DMS79 treated with DMSO at 0.1 percent for 48 hours (cell line): ENCODE data around the gene ADAM23.
"Not testable (repeated sequence)": the region's sequence is repeated elsewhere in the genome, so short reads cannot be mapped to it uniquely, and the experiment has no call there.

ENCODE experiments used
- DNase-seq: peaks from one replicate; lab custom pipeline; 2025; lab: John Stamatoyannopoulos, UW

Gene ADAM23

GRCh38 chr2:206442833-206443734 is at the start of gene ADAM23:
Gene ADAM23, plus strand, starts transcription at chr2:206443532. Its CDS starts 335 bp downstream, at chr2:206443867.
- peak; percentile 46 for DNase-seq

GRCh38 chr2:206396211-206396610 is 47.1 kb upstream of the ADAM23 start:
- DNase-seq, result no peak

GRCh38 chr2:206402956-206403569 is 40.3 kb upstream of the ADAM23 start:
- not testable (repeated sequence) for DNase-seq

DNA sequence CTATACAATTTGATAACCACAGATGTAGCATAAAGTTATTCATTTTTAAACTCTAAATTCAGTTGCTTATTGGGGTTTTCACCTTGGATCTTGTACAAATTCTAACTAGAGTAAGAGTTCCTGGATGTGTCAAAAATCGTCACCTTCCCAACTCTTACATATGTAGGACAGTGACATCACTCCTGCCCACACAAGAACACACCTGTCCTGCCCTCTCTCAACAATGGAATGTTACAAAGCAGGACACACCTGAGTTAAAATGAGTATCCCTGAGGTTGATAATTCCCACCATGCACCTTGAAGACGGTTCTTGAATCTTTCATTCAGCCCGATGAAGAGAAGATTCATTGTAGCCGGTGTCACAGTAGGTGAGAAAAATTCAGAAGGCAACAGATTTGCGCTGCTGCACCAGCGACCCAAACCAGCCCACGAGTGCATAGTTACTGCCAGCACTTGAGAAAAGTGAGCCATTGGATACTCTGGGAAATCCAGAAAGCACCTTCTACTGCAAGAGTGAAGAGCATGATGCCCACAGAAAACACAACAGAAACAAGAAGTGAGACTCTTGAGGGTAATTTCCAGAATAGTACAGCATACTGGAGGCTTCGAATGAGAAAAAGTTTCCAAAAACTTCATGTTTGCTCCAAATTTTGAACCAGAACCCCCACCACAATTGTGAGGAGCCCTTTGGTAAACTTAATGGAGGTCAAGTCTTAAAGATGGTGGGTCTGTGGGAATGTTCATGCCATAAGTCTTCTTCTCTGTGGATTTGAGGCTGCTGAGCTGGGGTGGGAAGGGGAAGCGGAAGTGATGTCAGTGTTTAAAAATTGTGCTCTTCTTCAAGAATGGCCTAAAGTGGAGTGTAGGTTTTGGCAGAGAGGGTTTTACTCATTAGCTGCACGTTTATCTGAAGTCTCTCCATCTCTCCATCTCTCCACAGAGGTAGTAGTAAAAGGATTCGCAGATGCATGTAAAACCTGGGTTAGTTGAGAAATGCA is 34.7 kb upstream of the ADAM23 start:
- DNase-seq, result no peak

DNA sequence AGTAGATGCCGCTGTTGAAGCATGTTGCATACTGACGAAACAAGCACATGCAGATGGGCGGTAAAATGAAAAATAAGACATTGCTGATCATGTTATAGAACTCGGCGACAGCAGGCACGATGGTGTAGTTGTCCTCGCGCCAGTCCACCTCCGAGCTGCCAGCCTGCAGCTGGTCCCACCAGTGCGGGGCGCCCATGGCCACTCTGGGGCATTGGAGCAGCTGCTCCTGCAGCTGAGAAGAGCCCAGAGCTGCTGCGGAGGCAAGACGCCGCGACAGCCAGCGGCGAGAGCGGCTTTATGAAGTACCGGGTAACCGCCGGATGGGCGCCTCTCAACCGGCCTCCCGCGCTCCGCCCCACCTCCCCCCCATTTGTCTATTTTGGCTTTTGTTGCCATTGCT is 32.6 kb upstream of the ADAM23 start:
- no peak for DNase-seq

DNA sequence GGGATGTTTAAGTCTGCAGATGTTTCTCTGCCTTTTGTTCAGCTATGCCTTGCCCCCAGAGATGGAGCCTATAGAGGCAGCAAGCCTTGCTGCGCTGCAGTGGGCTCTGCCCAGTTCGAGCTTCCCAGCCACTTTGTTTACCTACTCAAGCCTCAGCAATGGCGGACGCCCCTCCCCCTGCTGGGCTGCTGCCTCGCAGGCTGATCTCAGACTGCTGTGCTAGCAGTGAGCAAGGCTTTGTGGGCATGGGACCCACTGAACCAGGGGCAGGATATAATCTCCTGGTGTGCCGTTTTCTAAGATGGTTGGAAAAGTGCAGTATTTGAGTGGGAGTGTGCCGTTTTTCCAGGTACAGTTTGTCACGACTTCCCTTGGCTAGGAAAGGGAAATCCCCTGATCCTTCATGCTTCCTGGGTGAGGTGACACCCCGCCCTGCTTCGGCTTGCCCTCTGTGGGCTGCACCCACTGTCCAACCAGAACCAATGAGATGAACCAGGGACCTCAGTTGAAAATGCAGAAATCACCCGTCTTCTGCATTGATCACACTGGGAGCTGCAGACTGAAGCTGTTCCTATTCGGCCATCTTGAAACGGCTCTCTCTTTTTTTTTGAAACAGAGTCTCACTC is 27.6 kb upstream of the ADAM23 start:
- DNase-seq, result no peak

GRCh38 chr2:206418968-206419367 is 24.4 kb upstream of the ADAM23 start:
- no peak for DNase-seq

DNA sequence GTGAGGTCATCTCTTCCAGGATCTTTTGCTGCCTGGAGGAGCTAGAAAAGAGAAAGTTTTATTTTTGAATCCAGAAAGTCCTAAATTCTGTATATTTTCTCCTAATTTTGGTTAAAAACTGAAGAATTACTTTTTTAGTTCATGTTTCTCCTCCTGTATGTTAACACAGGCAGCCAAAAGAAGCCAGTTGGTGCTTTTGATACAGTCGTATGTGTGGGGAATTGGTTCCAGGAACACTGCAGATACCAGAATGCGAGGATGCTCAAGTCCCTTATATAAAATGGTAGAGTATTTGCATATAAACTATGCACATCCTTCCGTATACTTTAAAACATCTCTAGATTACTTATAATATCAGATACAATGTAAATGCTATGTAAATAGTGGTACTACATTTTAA is 22.6 kb upstream of the ADAM23 start:
- no peak for DNase-seq

DNA sequence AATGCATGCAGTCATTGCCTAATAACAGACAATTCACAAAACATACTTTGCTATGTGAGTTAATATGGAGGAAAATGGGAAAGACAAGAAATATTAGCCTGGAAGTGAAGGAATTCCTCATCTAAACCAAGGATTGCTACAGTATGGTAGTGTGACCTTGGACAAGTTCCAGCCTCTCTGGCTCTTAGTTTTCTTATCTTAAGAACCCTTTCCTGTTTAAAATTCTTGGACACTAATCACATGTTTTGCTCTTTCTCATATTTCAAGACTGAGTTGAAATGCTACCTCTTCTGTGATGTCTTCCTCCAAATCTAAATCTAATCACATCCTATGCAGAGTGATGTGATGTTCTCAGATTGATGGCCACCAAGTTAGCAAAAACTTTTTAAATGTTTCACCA is 20.8 kb upstream of the ADAM23 start:
- DNase-seq, result no peak

- DNase-seq, result no peak
Measured at GRCh38 chr2:206423147-206423546, 20.2 kb upstream of the ADAM23 start.

GRCh38 chr2:206424134-206424533 is 19.2 kb upstream of the ADAM23 start:
- no peak for DNase-seq

DNA sequence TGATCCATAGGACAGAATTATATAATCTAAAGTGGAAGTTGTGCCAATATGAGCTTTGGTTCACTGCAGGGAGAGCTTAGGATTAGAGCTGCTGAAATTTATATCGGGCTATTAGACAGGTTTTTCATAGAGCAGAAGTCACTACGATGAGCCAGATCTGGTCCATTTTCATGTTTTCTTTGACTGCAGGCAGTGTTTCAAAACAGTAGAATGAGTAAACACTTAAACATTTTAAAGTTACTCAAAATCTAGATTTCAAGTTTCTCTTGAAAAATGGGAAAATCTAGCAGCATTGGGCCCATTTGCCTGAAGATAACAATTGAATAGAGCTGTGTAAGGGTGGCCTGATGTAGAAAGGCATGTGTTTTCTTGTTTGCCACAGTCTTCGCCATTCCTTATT is 14.5 kb upstream of the ADAM23 start:
- no peak for DNase-seq

GRCh38 chr2:206430452-206430851 is 12.9 kb upstream of the ADAM23 start:
- no peak for DNase-seq

GRCh38 chr2:206431439-206431838 is 11.9 kb upstream of the ADAM23 start:
- no peak for DNase-seq

DNA sequence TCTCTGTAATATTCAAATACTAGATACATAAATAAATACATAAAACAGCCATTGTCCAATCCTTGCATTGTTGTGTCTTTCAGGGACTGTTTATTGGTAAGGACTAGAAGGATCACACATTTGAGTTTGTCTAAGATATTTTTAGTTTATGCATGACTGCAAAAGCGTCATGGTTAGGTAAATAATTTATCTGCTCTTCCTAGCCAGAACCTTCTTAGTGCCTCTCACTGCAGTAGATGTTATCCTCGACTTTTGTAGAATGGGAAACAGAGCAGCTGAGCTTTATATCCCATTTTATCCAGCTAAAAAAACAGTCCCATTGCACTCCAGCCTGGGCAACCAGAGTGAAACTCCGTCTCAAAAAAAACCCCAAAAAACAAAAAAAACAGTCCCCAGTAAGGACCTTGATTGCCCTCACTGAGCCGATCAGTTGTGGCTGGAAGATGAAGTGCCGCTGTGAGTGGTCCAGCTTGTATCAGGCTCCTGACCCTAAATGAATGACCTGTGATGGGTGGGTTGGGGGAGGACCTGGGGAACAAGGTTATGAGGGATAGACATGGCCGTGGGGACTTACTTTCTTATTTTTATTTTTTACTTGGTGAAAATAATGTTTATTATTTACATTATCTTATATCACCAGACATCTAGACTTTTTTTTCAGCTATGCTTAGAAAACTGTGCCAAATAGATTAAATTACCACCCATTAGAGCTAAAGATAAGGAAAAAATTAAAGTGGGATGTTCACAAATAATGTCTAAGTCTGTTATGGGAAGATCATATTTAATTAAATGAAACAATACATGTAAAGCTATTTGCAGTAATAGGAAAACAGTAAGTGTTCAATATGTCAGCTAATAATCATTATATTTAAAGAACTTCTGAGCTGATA is 10.9 kb upstream of the ADAM23 start:
- DNase-seq, result no peak

- no peak for DNase-seq
Measured at GRCh38 chr2:206433190-206433589, 10.1 kb upstream of the ADAM23 start.

DNA sequence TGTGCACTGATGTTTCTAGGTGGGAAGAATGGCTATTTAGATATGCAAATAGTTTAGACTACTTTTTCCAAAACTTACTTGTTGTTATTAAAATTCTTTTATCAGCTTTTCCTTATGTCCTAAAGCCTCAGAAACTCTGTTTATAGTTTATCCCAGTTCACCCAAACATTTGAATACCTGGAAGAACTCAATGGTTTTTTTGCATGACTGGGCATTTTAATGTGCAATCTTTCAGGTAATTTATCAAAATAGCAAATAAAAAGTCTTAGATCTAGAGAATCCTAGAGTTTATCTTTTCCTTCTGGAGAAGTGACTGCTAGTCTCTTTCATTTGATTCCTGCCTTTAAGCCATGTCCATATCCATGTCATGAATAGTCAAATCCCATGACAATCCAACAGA is 9.6 kb upstream of the ADAM23 start:
- no peak for DNase-seq

DNA sequence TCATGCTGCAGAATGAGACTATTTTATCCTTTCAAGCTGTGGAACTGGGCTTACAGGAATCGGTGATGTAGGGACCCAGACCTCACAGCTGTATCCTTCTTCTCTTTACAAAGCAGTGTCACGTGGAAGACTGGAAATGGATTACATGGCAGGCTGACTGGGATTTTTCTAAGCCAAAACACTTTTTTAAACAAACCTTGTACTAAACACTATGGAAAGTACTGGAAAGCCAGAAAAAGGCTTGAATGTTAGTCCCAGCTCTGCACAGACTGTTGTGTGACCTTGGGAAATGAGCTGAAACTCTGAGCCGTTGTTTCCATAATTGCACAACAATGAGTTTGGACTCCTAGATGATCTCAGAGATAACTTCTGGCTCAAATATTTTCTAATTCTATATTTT is 7.6 kb upstream of the ADAM23 start:
- DNase-seq, result no peak

DNA sequence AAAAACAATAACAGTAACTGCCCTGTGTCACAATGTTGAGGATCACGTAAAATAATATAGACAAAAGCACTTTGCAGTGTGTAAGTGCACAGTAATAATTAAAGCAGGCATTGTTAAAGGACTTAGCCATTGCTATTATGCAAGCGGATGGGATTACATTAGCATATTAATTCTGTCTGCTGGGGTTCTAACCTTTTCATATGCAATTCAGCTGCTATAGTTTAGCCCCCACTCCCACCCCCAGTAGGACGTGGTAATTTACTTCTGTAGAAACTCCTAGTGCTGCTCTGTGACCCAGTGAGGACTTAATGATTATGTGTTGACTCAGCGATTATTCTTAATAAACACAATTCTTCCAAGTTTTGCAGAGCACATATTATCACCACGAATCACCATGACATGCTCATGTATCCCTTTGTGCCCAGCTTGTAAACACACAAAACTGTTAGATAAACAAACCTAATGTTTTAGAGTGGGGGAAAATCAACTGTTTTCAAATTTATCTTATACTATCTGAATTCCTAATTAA is 5.1 kb upstream of the ADAM23 start:
- no peak for DNase-seq

GRCh38 chr2:206442474-206442832 is 879 bp upstream of the ADAM23 start:
- DNase-seq, result no peak
